ENCODE data around the gene SOX9.
"Not testable (repeated sequence)": the region's sequence is repeated elsewhere in the genome, so short reads cannot be mapped to it uniquely, and the experiment has no call there.

- TF ChIP-seq SP1 (IDR thresholded peaks at IDR 0.05); MAX (IDR thresholded peaks at IDR 0.05); JUND (IDR thresholded peaks at IDR 0.05); FOXA1 (IDR thresholded peaks at IDR 0.05); GABPA (IDR thresholded peaks at IDR 0.05 in 1 of 2, conservative IDR thresholded peaks at IDR 0.05 in 1 of 2); ZBTB33 (IDR thresholded peaks at IDR 0.05); CTCF (IDR thresholded peaks at IDR 0.05; ENCODE audit: low read depth, low read length, missing input control); ATF3 (IDR thresholded peaks at IDR 0.05); NR2F2 (IDR thresholded peaks at IDR 0.05); REST (IDR thresholded peaks at IDR 0.05); TAF1 (conservative IDR thresholded peaks at IDR 0.05); RXRA (IDR thresholded peaks at IDR 0.05); YY1 (IDR thresholded peaks at IDR 0.05); RAD21 (IDR thresholded peaks at IDR 0.05): not testable (repeated sequence)
Observed at GRCh38 chr17:72111926-72112325, 8.9 kb upstream of the SOX9 start.
